ENCODE data around the gene DNMBP.
"Not testable (repeated sequence)": the region's sequence is repeated elsewhere in the genome, so short reads cannot be mapped to it uniquely, and the experiment has no call there.

Gene DNMBP

DNA sequence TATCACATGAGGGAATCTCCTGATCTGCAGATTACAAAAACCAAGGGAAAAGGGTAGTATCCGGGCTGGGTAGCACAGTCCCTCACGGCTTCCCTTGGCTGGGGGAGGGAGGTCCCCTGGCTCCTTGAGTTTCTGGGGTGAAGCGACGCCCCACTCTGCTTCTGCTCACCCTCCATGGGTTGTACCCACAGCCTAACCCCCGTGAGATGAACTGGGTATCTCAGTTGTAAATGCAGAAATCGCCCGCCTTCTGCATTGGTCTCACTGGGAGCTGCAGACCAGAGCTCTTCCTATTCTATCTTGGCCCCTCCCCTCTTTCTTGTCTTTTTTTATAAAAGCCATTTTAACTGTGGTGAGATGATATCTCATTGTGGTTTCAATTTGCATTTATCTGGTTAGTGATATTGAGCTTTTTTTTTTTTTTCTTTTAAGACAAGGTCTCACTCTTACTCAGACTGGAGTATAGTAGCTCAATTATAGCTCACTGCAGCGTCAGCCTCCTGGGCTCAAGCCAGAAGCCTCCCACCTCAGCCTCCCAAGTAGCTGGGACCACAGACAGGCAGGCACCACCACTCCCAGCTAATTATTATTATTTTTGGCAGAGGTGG is 139.5 kb downstream of the DNMBP start:
- TF ChIP-seq, protein P1, sequence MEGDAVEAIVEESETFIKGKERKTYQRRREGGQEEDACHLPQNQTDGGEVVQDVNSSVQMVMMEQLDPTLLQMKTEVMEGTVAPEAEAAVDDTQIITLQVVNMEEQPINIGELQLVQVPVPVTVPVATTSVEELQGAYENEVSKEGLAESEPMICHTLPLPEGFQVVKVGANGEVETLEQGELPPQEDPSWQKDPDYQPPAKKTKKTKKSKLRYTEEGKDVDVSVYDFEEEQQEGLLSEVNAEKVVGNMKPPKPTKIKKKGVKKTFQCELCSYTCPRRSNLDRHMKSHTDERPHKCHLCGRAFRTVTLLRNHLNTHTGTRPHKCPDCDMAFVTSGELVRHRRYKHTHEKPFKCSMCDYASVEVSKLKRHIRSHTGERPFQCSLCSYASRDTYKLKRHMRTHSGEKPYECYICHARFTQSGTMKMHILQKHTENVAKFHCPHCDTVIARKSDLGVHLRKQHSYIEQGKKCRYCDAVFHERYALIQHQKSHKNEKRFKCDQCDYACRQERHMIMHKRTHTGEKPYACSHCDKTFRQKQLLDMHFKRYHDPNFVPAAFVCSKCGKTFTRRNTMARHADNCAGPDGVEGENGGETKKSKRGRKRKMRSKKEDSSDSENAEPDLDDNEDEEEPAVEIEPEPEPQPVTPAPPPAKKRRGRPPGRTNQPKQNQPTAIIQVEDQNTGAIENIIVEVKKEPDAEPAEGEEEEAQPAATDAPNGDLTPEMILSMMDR (conservative IDR thresholded peaks at IDR 0.05; ENCODE audit: low read depth, low read length) = no peak
- H3K36me3 ChIP-seq (ENCODE audit: insufficient read depth) = no peaks in the 10 kb centered on the region
- no peaks in the 10 kb centered on the region for H3K79me2 ChIP-seq (ENCODE audit: insufficient read depth, low read depth)
- H4K20me1 ChIP-seq (ENCODE audit: insufficient read depth) = no peaks in the 10 kb centered on the region
- H3K4me1 ChIP-seq (ENCODE audit: low read depth, poor library complexity, severe bottlenecking) = no peaks in the 10 kb centered on the region
- no peak overlapping the region for H2AFZ ChIP-seq (ENCODE audit: low read depth)
- no peak overlapping the region for H3K4me3 ChIP-seq (IDR thresholded peaks at IDR 0.05; ENCODE audit: insufficient read depth, low read depth, low read length)
- H3K27ac ChIP-seq = no peak overlapping the region
- H3K27me3 ChIP-seq (ENCODE audit: insufficient read depth, low read depth) = no peaks in the 10 kb centered on the region
- H3K9ac ChIP-seq = no peak overlapping the region
- no peak overlapping the region for H3K4me2 ChIP-seq

DNA sequence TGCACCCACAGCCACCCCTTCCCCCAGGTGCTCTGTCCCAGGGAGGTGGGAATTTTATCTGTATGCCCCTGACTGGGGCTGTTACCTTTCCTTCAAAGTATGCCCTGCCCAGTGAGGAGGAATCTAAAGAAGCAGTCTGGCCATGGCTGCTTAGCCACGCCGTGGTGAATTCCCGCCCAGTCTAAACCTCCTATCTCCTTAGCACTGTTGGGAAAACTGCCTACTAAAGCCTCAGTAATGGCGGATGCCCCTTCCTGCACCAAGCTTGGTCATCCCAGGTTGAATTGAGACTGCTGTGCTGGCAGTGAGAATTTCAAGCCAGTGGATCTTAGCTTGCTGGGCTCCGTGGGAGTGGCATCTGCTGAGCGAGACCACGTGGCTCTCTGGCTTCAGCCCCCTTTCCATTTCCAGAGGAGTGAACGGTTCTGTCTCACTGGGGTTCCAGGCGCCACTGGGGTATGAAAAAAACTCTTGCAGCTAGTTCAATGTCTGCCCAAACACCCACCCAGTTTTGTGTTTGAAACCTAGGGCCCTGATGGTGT is 140.1 kb downstream of the DNMBP start:
- Histone ChIP-seq H3K79me2 (ENCODE audit: insufficient read depth, low read depth) (no peaks in the 10 kb centered on the region), H3K4me1 (ENCODE audit: low read depth, poor library complexity, severe bottlenecking) (no peaks in the 10 kb centered on the region), H3K27me3 (ENCODE audit: insufficient read depth, low read depth) (no peaks in the 10 kb centered on the region), H3K4me2 (no peak overlapping the region), H3K9ac (no peak overlapping the region), H4K20me1 (ENCODE audit: insufficient read depth) (no peaks in the 10 kb centered on the region), H3K4me3 (IDR thresholded peaks at IDR 0.05; ENCODE audit: insufficient read depth, low read depth, low read length) (no peak overlapping the region), H3K27ac (no peak overlapping the region), H3K36me3 (ENCODE audit: insufficient read depth) (no peaks in the 10 kb centered on the region), H2AFZ (ENCODE audit: low read depth) (no peak overlapping the region)
- TF ChIP-seq, protein P1 (conservative IDR thresholded peaks at IDR 0.05; ENCODE audit: low read depth, low read length) = no peak

DNA sequence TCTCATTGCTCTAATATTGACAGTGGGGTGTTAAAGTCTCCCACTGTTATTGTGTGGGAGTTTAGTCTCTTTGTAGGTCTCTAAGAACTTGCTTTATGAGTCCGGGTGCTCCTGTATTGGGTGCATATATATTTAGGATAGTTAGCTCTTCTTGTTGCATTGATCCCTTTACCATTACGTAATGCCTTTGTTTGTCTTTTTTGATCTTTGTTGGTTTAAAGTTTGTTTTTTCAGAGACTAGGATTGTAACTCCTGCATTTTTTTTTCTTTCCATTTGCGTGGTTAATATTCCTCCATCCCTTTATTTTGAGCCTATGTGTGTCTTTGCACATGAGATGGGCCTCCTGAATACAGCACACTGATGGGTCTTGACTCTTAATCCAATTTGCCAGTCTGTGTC is 142.5 kb downstream of the DNMBP start:
- H3K36me3 ChIP-seq (ENCODE audit: insufficient read depth); H3K27ac ChIP-seq; H3K4me3 ChIP-seq (IDR thresholded peaks at IDR 0.05; ENCODE audit: insufficient read depth, low read depth, low read length); H3K4me2 ChIP-seq; H3K9ac ChIP-seq; H3K79me2 ChIP-seq (ENCODE audit: insufficient read depth, low read depth); H3K4me1 ChIP-seq (ENCODE audit: low read depth, poor library complexity, severe bottlenecking); H4K20me1 ChIP-seq (ENCODE audit: insufficient read depth); H2AFZ ChIP-seq (ENCODE audit: low read depth); H3K27me3 ChIP-seq (ENCODE audit: insufficient read depth, low read depth): not testable (repeated sequence)

DNA sequence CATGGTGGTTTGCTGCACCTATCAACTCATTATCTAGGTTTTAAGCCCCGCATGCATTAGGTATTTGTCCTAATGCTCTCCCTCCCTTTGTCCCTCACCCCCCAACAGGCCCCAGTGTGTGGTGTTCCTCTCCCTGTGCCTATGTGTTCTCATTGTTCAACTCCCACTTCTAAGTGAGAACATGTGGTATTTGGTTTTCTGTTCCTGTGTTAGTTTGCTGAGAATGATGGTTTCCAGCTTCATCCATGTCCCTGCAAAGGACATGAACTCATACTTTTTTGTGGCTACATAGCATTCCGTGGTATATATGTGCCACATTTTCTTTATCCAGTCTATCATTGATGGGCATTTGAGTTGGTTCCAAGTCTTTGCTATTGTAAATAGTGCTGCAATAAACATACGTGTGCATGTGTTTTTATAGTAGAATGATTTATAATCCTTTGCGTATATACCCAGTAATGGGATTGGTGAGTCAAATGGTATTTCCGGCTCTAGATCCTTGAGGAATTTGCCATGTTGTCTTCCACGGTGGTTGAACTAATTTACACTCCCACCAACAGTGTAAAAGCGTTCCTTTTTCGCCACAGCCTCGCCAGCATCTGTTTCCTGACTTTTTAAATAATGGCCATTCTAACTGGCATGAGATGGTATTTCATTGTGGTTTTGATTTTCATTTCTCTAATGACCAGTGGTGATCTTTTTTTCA is 146.1 kb downstream of the DNMBP start:
- H3K36me3 ChIP-seq (ENCODE audit: insufficient read depth); H3K27me3 ChIP-seq (ENCODE audit: insufficient read depth, low read depth); H3K9ac ChIP-seq; H3K27ac ChIP-seq; H3K79me2 ChIP-seq (ENCODE audit: insufficient read depth, low read depth); H2AFZ ChIP-seq (ENCODE audit: low read depth); H3K4me1 ChIP-seq (ENCODE audit: low read depth, poor library complexity, severe bottlenecking); H3K4me3 ChIP-seq (IDR thresholded peaks at IDR 0.05; ENCODE audit: insufficient read depth, low read depth, low read length); H3K4me2 ChIP-seq; H4K20me1 ChIP-seq (ENCODE audit: insufficient read depth): not testable (repeated sequence)

DNA sequence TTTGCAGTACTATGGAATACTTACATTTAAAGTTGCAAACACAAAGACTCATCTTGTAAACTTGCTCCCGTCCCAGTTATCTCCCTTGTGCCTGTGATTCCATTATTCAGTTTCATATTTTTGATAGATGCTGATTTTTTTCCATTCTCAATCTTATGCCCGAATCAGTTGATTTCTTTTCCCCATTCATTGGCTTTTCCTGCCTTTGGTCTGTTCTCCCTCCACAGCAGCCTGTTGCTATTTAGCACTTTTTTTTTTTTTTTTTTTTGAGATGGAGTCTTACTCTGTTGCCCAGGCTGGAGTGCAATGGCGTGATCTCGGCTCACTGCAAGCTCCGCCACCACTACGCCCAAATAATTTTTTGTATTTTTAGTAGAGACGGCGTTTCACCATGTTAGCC is 149.3 kb downstream of the DNMBP start:
- no peaks in the 10 kb centered on the region for H3K4me1 ChIP-seq (ENCODE audit: low read depth, poor library complexity, severe bottlenecking)
- no peak overlapping the region for H2AFZ ChIP-seq (ENCODE audit: low read depth)
- no peaks in the 10 kb centered on the region for H3K36me3 ChIP-seq (ENCODE audit: insufficient read depth)
- TF ChIP-seq, protein P1 (conservative IDR thresholded peaks at IDR 0.05; ENCODE audit: low read depth, low read length) = no peak
- no peak overlapping the region for H3K4me2 ChIP-seq
- H4K20me1 ChIP-seq (ENCODE audit: insufficient read depth) = no peaks in the 10 kb centered on the region
- no peak overlapping the region for H3K4me3 ChIP-seq (IDR thresholded peaks at IDR 0.05; ENCODE audit: insufficient read depth, low read depth, low read length)
- H3K9ac ChIP-seq = no peak overlapping the region
- no peaks in the 10 kb centered on the region for H3K79me2 ChIP-seq (ENCODE audit: insufficient read depth, low read depth)
- no peaks in the 10 kb centered on the region for H3K27me3 ChIP-seq (ENCODE audit: insufficient read depth, low read depth)
- H3K27ac ChIP-seq = no peak overlapping the region
